Measurements from ENCODE around the gene STARD4. TPM values are rescaled to one million over a fixed set of nuclear protein-coding genes. Genes with fewer than 3 reads are reported as not detected.

The STARD4 gene
- total RNA-seq, 4 donors from 2014 or later, result 0.34 to 3.2 (median 2.9) TPM

GRCh38 chr5:111480346-111480745, 32.0 kb downstream of the STARD4 start:
- intact Hi-C loops (cut with DNase I; ENCODE audit: low total_unique reads), result no loop called here
- no peak for DNase-seq (ENCODE audit: low spot score in 2 of 2)
- no peak overlapping the region for H3K4me3 ChIP-seq (ENCODE audit: low read depth, poor library complexity, severe bottlenecking)
- 63 to 71% methylated on average over 4 of the region's 4 CpGs for WGBS, 2 donors
- TF ChIP-seq CTCF (IDR thresholded peaks at IDR 0.05), result no peak
- no peak for TF ChIP-seq POLR2A (IDR thresholded peaks at IDR 0.05)

DNA sequence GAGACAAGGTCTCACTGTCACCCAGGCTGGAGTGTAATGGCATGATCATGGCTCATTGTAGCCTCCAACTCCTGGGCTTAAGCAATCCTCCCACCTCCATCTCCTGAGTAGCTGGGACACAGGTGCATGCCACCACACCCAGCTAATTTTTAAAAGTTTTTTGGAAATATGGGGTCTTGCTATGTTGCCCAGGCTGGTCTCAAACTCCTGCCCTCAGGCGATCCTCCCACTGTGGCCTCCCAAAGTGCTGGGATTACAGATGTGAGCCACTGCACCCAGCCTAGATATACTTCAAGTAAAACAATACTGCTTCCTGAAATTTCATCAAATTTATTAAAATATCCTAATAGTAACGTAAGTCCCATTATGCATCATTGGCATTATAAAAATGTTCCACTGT, 33.4 kb downstream of the STARD4 start:
- no peak for DNase-seq (ENCODE audit: low spot score in 2 of 2)
- intact Hi-C loops (cut with DNase I; ENCODE audit: low total_unique reads), result no loop called here
- no peak overlapping the region for H3K4me3 ChIP-seq (ENCODE audit: low read depth, poor library complexity, severe bottlenecking)
- 96 to 97% methylated on average over 2 of the region's 2 CpGs for WGBS, 2 donors
- no peak for TF ChIP-seq POLR2A (IDR thresholded peaks at IDR 0.05)
- TF ChIP-seq CTCF (IDR thresholded peaks at IDR 0.05), result no peak

DNA sequence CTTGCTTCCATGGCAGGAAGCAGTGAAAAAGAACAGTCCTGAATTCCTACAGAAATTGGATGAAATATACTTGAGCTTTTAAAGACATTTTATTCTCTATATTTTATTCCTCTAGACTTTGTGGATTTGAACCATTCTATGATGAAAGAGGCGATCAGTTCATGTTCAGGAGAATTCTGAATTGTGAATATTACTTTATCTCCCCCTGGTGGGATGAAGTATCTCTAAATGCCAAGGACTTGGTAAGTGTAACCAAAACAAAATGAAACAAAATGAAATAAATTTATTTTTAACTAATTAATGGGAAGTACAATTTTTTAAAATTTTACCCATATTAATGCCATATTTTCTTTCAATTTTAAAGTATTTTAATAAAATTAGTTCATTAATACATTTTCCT, 34.1 kb downstream of the STARD4 start:
- WGBS, 2 donors, result 81 to 83% methylated on average over 1 of the region's 1 CpG
- TF ChIP-seq CTCF (IDR thresholded peaks at IDR 0.05) (no peak), POLR2A (IDR thresholded peaks at IDR 0.05) (no peak)
- intact Hi-C loops (cut with DNase I; ENCODE audit: low total_unique reads), result no loop called here

GRCh38 chr5:111472579-111472978, 39.8 kb downstream of the STARD4 start:
- intact Hi-C loops (cut with DNase I; ENCODE audit: low total_unique reads), result no loop called here
- no peak for TF ChIP-seq POLR2A (IDR thresholded peaks at IDR 0.05)
- TF ChIP-seq CTCF (IDR thresholded peaks at IDR 0.05), result no peak
- H3K4me3 ChIP-seq (ENCODE audit: low read depth, poor library complexity, severe bottlenecking), result no peak overlapping the region
- 49 to 57% methylated on average over 3 of the region's 3 CpGs for WGBS, 2 donors
- DNase-seq (ENCODE audit: low spot score in 2 of 2), result no peak

More for the DNA sequence above, 34.1 kb downstream of the STARD4 start:
- no peak for DNase-seq (ENCODE audit: low spot score in 2 of 2)
- H3K4me3 ChIP-seq (ENCODE audit: low read depth, poor library complexity, severe bottlenecking), result no peak overlapping the region

GRCh38 chr5:111472096-111472495, 40.2 kb downstream of the STARD4 start:
- DNase-seq (ENCODE audit: low spot score in 2 of 2), result no peak
- intact Hi-C loops (cut with DNase I; ENCODE audit: low total_unique reads), result no loop called here
- WGBS, 2 donors, result 87 to 94% methylated on average over 3 of the region's 3 CpGs
- no peak overlapping the region for H3K4me3 ChIP-seq (ENCODE audit: low read depth, poor library complexity, severe bottlenecking)
- TF ChIP-seq POLR2A (IDR thresholded peaks at IDR 0.05) (no peak), CTCF (IDR thresholded peaks at IDR 0.05) (no peak)

GRCh38 chr5:111469903-111470302, 42.4 kb downstream of the STARD4 start:
- intact Hi-C loops (cut with DNase I; ENCODE audit: low total_unique reads), result no loop called here
- TF ChIP-seq CTCF (IDR thresholded peaks at IDR 0.05), result no peak
- WGBS, 2 donors, result 45 to 50% methylated on average over 2 of the region's 2 CpGs
- H3K4me3 ChIP-seq (ENCODE audit: low read depth, poor library complexity, severe bottlenecking), result no peak overlapping the region
- DNase-seq (ENCODE audit: low spot score in 2 of 2), result no peak

All from lower leg skin (tissue), 4 donors.